HTERT RPE-1 (cell line): Measurements from ENCODE around the gene CHMP1A.
"Not testable (repeated sequence)": the region's sequence is repeated elsewhere in the genome, so short reads cannot be mapped to it uniquely, and the experiment has no call there.

ENCODE experiments used
- in situ Hi-C: fragments of 300-500 bp; cut with MboI; formaldehyde crosslinking; loops from 4 replicates; pipeline ENCODE4 v1.14.3; 2020; ENCODE audit warnings: low sequenced_read_pairs

Gene CHMP1A

GRCh38 chr16:89657442-89658220, at the start of gene CHMP1A, which contains the start of gene SPATA33:
Gene CHMP1A, minus strand, starts transcription at chr16:89657708. Its CDS starts 120 bp downstream, at chr16:89657588.
Gene SPATA33, plus strand, starts transcription at chr16:89657836. Its CDS starts 76 bp downstream, at chr16:89657912.
- in situ Hi-C loops = no loop called here

GRCh38 chr16:89706518-89707260, 49.2 kb upstream of the CHMP1A start:
- in situ Hi-C loops = no loop called here

DNA sequence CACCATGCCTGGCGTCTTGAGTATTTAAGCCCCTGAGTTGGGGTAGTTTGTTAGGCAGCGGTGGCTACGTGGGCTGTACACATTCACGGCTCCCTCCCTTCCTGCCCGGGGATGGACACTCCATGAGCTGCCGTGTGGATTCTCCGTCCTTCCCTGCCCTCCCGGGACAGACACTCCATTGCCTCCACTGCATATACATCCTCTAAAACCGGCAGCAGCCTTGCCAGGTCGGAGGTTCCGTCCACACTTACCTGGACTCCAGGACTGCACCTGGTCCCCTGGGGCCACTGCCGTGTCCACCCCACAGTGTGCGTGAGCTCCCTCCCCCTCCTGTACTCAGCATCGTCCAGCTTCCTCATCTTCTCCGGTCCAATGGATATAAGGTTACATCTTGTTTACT, 47.5 kb upstream of the CHMP1A start:
- in situ Hi-C loops = no loop called here

DNA sequence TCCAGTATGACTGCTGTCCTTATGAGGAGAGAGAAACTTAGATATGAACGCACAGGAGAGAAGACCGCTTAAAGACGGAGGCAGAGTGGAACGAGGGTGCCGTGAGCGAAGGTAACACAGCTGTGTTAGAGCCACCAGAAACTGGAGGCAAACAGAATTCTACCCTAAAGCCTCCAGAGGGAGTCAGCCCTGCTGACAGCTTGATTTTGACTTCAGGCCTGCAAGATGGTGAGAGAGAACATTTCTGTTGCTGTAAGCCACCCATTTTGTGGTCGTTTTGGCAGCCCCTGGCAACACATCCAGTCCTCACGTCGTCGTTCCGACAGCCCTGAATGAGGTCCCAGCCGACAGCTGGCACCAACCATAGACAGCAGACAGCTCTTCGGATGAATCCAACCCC, 46.8 kb upstream of the CHMP1A start:
- in situ Hi-C loops = no loop called here

DNA sequence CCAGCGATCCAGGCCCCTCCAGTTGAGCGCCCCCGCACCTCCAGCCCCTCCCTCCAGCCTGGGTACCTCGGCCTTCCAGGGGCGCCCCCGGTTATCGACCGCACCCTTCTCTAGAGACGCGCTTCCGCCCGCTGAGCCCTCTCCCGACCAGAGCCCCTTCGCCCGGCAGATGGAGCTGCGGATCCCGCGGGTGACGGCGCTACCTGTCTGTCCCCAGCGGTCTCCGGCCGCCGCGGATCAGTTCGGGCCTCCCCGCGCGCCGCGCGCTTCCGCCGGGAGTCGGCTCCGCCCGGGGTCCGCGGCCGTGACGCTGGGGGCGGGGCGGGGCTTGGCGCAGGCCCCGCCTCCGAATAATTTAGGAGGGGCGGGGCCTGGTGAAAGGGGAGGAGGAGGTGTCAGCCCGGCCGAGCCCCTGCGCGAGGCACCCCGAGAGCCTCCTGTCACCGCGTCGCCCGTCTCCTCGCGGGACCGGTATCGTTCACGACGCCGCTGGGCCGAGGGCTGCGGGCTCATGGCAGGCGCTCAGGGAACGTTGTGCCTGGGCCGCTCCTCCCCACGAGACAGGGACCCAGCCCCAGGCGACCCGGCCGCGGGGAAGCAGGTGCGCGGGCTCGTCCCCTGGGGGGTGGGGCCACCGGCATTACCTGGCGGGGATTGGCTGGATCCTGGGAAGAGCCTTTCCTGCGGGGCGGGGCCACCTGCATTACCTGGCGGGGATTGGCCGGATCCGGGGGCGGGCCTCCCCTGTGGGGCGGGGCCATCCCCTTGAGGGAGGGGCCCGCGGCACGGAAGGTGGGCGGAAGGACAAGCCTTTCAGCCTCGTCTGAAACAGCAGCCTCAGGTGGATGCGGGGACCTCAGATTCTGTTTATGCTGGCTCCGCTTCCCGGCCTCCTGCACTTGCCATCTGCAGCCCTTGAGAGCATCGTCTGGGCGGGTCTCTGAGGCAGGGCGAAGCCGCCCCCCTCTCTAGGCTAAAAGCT, 44.2 kb upstream of the CHMP1A start, which contains the start of gene SPATA2L:
TSS of gene SPATA2L (minus strand) at position 281 of the 982 bp plus-strand sequence. CDS start 473 bp downstream, outside the sequence.
- in situ Hi-C loops = no loop called here

DNA sequence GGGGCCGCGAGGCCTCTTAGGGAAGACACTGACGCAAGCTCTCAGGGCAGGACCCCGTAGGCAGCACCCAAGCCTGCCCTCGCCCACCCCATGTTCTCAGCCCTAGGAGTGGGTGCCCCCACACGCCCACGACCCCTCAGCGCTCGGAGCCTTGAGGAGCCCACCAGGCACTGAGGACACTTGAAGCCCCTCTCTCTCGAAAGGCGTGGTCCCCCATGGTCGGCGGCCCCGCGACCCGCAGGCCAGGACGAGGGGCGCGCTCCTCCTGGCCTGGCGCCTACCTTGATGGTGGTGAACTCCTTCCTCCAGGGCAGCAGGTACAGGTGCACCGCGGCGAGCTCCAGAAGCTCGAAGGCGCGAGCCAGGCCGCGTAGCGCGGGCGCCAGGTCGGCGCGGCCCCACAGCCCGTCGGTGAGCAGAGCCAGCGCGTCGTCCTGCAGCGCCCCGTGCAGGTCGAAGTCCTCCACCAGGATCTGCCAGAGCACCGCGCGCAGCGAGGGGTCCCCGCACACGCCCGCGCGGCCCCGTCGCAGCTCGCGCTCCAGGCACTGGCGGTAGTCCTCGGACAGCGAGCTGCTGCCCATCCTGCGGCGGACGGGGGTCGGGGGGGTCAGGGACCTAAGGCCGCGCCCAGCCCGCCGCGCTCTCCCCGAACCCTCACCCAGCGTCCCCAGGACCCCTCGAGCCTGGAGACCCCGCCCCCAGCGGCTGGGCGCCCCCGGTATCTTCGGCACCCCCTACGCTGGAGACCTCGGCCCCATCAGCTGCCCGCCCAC, 43.3 kb upstream of the CHMP1A start:
- in situ Hi-C loops = no loop called here

DNA sequence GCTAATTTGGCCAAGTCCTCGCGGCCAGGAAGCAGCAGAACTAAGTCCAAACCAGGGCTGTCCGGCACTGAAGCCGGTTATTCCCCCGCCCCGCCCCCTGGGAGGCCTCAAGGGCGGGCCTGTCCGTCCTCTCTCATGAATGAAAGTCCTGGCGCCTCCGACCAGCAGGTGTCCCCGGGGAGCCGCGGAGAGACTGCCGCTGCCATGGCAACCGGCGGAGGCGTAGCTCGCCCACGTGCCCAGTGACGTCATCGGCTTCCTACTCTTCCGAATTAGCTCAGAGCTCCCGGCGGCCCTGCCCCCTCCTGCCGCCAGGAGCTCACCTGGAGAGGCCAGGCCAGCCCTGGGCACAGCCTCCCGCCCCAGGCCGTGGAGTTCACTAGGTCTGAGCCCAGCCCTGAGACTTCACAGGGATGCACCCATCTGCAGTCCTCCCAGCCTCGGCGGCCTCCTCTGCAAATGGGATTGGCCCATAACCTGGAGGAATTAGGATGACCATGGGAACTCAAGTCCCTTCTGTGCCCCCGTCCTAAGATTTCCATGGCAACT, 42.7 kb upstream of the CHMP1A start:
- in situ Hi-C loops = no loop called here

GRCh38 chr16:89699629-89700099, 42.2 kb upstream of the CHMP1A start:
- in situ Hi-C loops = not testable (repeated sequence)

DNA sequence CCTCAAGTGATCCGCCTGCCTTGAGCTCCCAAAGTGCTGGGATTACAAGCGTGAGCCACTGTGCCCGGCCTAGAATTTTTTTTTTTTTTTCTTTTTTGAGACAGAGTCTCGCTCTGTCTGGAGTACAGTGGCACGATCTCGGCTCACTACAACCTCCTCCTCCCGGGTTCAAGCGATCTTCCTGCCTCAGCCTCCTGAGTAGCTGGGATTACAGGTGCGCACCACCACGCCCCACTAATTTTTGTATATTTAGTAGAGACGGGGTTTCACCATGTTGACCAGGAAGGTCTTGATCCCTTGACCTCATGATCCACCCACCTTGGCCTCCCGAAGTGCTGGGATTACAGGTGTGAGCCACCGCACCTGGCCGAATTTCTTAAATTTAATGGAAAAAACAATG, 41.2 kb upstream of the CHMP1A start:
- in situ Hi-C loops = not testable (repeated sequence)

GRCh38 chr16:89697616-89698331, 40.3 kb upstream of the CHMP1A start:
- in situ Hi-C loops = no loop called here

DNA sequence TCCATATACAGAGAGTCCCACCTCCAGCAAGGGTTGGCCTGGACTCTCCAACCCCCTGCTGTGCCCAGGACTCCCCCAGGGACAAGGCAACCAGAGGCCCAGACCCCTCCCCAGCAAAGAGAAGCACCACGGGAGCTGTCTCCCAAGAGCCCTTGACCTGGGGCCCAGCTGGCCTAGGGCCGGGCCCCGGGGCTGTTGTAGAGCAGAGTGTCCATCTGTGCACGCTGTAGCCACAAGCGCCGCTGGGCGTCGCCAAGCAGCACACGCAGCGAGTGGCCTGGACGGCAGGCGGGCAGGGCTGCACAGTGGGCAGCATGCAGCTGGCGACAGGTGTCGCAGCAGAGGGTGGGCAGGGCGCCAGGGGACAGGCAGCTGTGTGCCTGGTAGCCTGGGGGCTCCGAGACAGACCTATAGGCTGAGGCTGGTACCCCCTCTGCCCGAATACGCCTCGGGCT, 39.7 kb upstream of the CHMP1A start:
- in situ Hi-C loops = no loop called here

- in situ Hi-C loops = no loop called here
Observed at GRCh38 chr16:89696670-89697128, 39.2 kb upstream of the CHMP1A start.

- in situ Hi-C loops = no loop called here
Observed at GRCh38 chr16:89695875-89696669, 38.6 kb upstream of the CHMP1A start.

GRCh38 chr16:89695086-89695874, 37.8 kb upstream of the CHMP1A start:
- in situ Hi-C loops = no loop called here

GRCh38 chr16:89694784-89695085, 37.2 kb upstream of the CHMP1A start:
- in situ Hi-C loops = not testable (repeated sequence)

- in situ Hi-C loops = no loop called here
Observed at GRCh38 chr16:89693931-89694783, 36.6 kb upstream of the CHMP1A start.
